Esophagus muscularis mucosa (tissue), 4 donors: ENCODE measurements around the gene BRD3.

Source experiments
- CTCF ChIP-seq, 3 experiments: fragments of 200-600 bp in 2 of 3; fragments of 450-650 bp in 1 of 3; sonication (generic) in 2 of 3; IDR thresholded peaks; one replicate each; pipeline ENCODE4 v1.5.1; 2017 to 2019; ENCODE audit warnings: antibody characterized with exemption in 3 of 3, mild to moderate bottlenecking in 2 of 3, moderate library complexity in 1 of 3
- EP300 ChIP-seq: sonication (generic); formaldehyde crosslinking; IDR thresholded peaks from one replicate; pipeline ENCODE4 v1.6.1; 2017; ENCODE audit warnings: antibody characterized with exemption
- POLR2A ChIP-seq: fragments of 450-650 bp; IDR thresholded peaks from one replicate; pipeline ENCODE4 v1.6.1; 2017; ENCODE audit warnings: antibody characterized with exemption, moderate library complexity, mild to moderate bottlenecking, low read depth
- POLR2AphosphoS5 ChIP-seq, 2 donors: sonication (generic); formaldehyde crosslinking; IDR thresholded peaks; one replicate each; pipeline ENCODE4 v1.6.1; 2017; ENCODE audit warnings: antibody characterized with exemption in 2 of 2

GRCh38 chr9:134062461-134063087 is 5.3 kb downstream of the BRD3 start:
- TF ChIP-seq CTCF (IDR thresholded peaks at IDR 0.05) (no peak), EP300 (no peak), POLR2A (no peak), POLR2AphosphoS5 (IDR thresholded peaks at IDR 0.05) (no peak)
